Panc1 (cell line): ENCODE data around the gene RAP1GDS1. TPM values are rescaled to one million over a fixed set of nuclear protein-coding genes. Genes with fewer than 3 reads are reported as not detected.

Experiments used
- ATAC-seq: fragments of 200-7000 bp; cut with Tn5 transposase; 2 replicates; pipeline ENCODE4 v1.9.1; 2020; ENCODE audit warnings: mild to moderate bottlenecking, moderate library complexity
- BruUV-seq: library from RNA; stranded (reverse); fragments of 400-500 nt; replicated peaks from 2 replicates; lab custom pipeline; 2021; lab: Mats Ljungman, UMichigan
- CTCF ChIA-PET: fragments of 300-600 bp; sonication (Branson Sonifier 250); formaldehyde crosslinking; loops from one replicate; lab custom pipeline; 2022; ENCODE audit warnings: antibody characterized with exemption; lab: Charles Lee
- POLR2A ChIA-PET: fragments of 300-600 bp; sonication (Branson Sonifier 250); formaldehyde crosslinking; loops from one replicate; lab custom pipeline; 2022; ENCODE audit warnings: antibody characterized with exemption; lab: Charles Lee
- DNase-seq: peaks from one replicate; pipeline ENCODE4 v3.0.0-alpha.2; 2010; ENCODE audit warnings: low read depth, low spot score
- H3K27ac ChIP-seq: 2 replicates; pipeline ENCODE4 v1.5.1; 2011; ENCODE audit warnings: mild to moderate bottlenecking, low read length, inconsistent platforms
- H3K27me3 ChIP-seq: fragments of 200-500 bp; sonication (Bioruptor generic); 2 replicates; pipeline ENCODE4 v1.6.0; 2014; ENCODE audit warnings: low read length, inconsistent platforms; ENCODE audit not compliant: control insufficient read depth, insufficient read depth
- H3K36me3 ChIP-seq: fragments of 200-500 bp; sonication (Bioruptor generic); 2 replicates; pipeline ENCODE4 v1.5.1; 2014; ENCODE audit warnings: inconsistent platforms, mild to moderate bottlenecking, low read length, moderate library complexity; ENCODE audit not compliant: control insufficient read depth, insufficient read depth
- H3K4me1 ChIP-seq: 2 replicates; pipeline ENCODE4 v1.5.1; 2011; ENCODE audit warnings: inconsistent platforms, mild to moderate bottlenecking, low read length, moderate library complexity; ENCODE audit not compliant: control insufficient read depth, insufficient read depth
- H3K4me3 ChIP-seq, 2 experiments: 2 replicates each; pipeline ENCODE4 v1.5.1; 2011 to 2012; ENCODE audit warnings: low read depth in 2 of 2, low read length in 2 of 2, mild to moderate bottlenecking in 2 of 2, inconsistent platforms in 1 of 2, moderate library complexity in 1 of 2
- H3K9me3 ChIP-seq: fragments of 200-500 bp; sonication (Bioruptor generic); 2 replicates; pipeline ENCODE4 v1.5.1; 2014; ENCODE audit warnings: low read depth, mild to moderate bottlenecking, inconsistent platforms, low read length, moderate library complexity; ENCODE audit not compliant: control insufficient read depth, insufficient read depth
- CTCF ChIP-seq: fragments of 450-650 bp; IDR thresholded peaks from 2 replicates; pipeline ENCODE4 v1.5.1; 2017; ENCODE audit warnings: mild to moderate bottlenecking
- POLR2AphosphoS5 ChIP-seq: IDR thresholded peaks from 2 replicates; pipeline ENCODE4 v1.6.1; 2012; ENCODE audit warnings: mild to moderate bottlenecking, low read depth, low read length, moderate library complexity
- REST ChIP-seq, 2 experiments: IDR thresholded peaks; 2 replicates each; pipeline ENCODE4 v1.6.1; 2011 to 2012; ENCODE audit warnings: low read depth in 2 of 2, control low read depth in 1 of 2, low read length in 1 of 2, mild to moderate bottlenecking in 1 of 2, moderate library complexity in 1 of 2; ENCODE audit not compliant: insufficient read depth in 1 of 2
- SIN3A ChIP-seq: IDR thresholded peaks from 2 replicates; pipeline ENCODE4 v1.6.1; 2012; ENCODE audit warnings: low read depth, mild to moderate bottlenecking, low read length, moderate library complexity, borderline replicate concordance; ENCODE audit not compliant: insufficient read depth
- TCF7L2 ChIP-seq: IDR thresholded peaks from 2 replicates; pipeline ENCODE4 v1.6.1; 2011; ENCODE audit warnings: mild to moderate bottlenecking, low read depth, low read length, inconsistent platforms
- in situ Hi-C: cut with HindIII; loops from 2 replicates; pipeline ENCODE4 v1.10.0; 2016; ENCODE audit warnings: low sequenced_read_pairs, low pct_unique_long_range_greater_than_20kb
- intact Hi-C: fragments of 100-400 bp; cut with micrococcal nuclease; formaldehyde crosslinking; loops from one replicate; pipeline ENCODE4 v1.10.0; 2022; ENCODE audit not compliant: unreplicated experiment
- total RNA-seq: library from RNA; stranded (reverse); gene quantifications from one replicate; pipeline ENCODE4 v1.2.1, GENCODE V29; 2021; ENCODE audit not compliant: unreplicated experiment

Gene RAP1GDS1
- total RNA-seq, 1 experiment from 2014 or later, result 39.7 TPM

GRCh38 chr4:98493296-98493695, 232.1 kb downstream of the RAP1GDS1 start:
- Histone ChIP-seq H3K27me3 (no peaks in the 10 kb centered on the region), H3K4me1 (no peaks in the 10 kb centered on the region), H3K9me3 (no peaks in the 10 kb centered on the region), H3K36me3 (no peaks in the 10 kb centered on the region), H3K4me3 (no peak overlapping the region), H3K27ac (no peak overlapping the region)
- ATAC-seq (no peak), DNase-seq (no peak)
- intact Hi-C loops, result no loop called here
- POLR2A ChIA-PET, result no interaction called here
- TF ChIP-seq TCF7L2, result no peak
- no peak for TF ChIP-seq REST (IDR thresholded peaks at IDR 0.05; ENCODE audit: insufficient read depth in 1 of 2, low read depth in 2 of 2, low read length in 1 of 2)
- no peak for TF ChIP-seq POLR2AphosphoS5
- TF ChIP-seq SIN3A, result no peak
- no peak for TF ChIP-seq CTCF
- in situ Hi-C loops, result no loop called here
- no TSS peak for BruUV-seq
- CTCF ChIA-PET, result no interaction called here

Other genes starting within 250 kb of the RAP1GDS1 start
- not detected for gene STPG2, start 117.9 kb upstream of the RAP1GDS1 start, total RNA-seq